ENCODE data around the gene CCDC117.

Gene CCDC117

DNA sequence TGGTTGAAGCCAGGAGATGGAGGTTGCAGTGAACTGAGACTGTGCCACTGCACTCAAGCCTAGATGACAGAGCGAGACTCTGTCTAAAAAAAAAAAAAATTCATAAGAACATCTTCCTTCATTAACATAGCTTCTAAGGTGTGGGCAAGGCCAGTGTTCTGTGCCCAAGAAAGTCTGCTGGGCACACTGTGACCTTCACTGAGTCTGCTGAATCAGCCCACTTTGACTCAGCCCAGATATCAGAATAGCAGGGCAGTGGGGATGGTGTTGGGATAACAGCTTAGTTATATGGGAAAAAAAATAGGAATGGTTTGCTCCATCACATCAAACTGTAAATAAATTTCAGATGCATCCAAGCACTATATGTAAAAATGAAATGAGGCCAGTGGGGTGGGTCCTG, 60.2 kb downstream of the CCDC117 start:
- peaks cover 4 to 7% of the 10 kb centered on the region in 2 experiments for H3K36me3 ChIP-seq (ENCODE audit: control insufficient read depth in 1 of 2, insufficient read depth in 2 of 2, low read depth in 1 of 2, low read length in 2 of 2)
- peaks cover 9% of the 10 kb centered on the region for H3K79me1 ChIP-seq (replicated peaks; ENCODE audit: low read length, poor library complexity, severe bottlenecking)
- H2AFZ ChIP-seq (ENCODE audit: low read depth, low read length) = no peak overlapping the region
- no peak overlapping the region for H3K23ac ChIP-seq (ENCODE audit: low read length in 2 of 2)
- H3K4me1 ChIP-seq (ENCODE audit: control insufficient read depth, insufficient read depth, low read depth, low read length) = no peaks in the 10 kb centered on the region
- no peak overlapping the region for H4K8ac ChIP-seq (ENCODE audit: low read length)
- no peak overlapping the region for H3K18ac ChIP-seq (ENCODE audit: low read depth in 1 of 2, low read length in 2 of 2)
- no peak overlapping the region for H2BK120ac ChIP-seq (ENCODE audit: low read depth, low read length)
- no peak for DNase-seq
- H3K4ac ChIP-seq (ENCODE audit: low read depth in 1 of 2, low read length in 2 of 2) = no peak overlapping the region
- H4K91ac ChIP-seq (ENCODE audit: low read length) = no peak overlapping the region
- no peak overlapping the region for H3K9ac ChIP-seq (ENCODE audit: low read length)
- 100% methylated on average over 1 of the region's 1 CpG for WGBS
- no peak overlapping the region for H3K4me3 ChIP-seq (ENCODE audit: insufficient read depth in 1 of 2, low read depth in 1 of 2, low read length in 2 of 2)
- no peak overlapping the region for H3K4me2 ChIP-seq (ENCODE audit: low read length, poor library complexity, severe bottlenecking)
- no peak overlapping the region for H2BK12ac ChIP-seq (ENCODE audit: low read length in 2 of 2)
- no peak overlapping the region for H3K27ac ChIP-seq (ENCODE audit: low read length, poor library complexity, severe bottlenecking)
- no peaks in the 10 kb centered on the region for H3K9me3 ChIP-seq (ENCODE audit: control insufficient read depth, low read length)
- no peak overlapping the region for H3K14ac ChIP-seq (ENCODE audit: low read length in 2 of 2)
- H2BK15ac ChIP-seq (ENCODE audit: low read depth, poor library complexity, severe bottlenecking) = no peak overlapping the region
- no peak overlapping the region for H2BK5ac ChIP-seq (ENCODE audit: low read depth, low read length, poor library complexity, severe bottlenecking)
- no peak overlapping the region for H2AK5ac ChIP-seq (ENCODE audit: low read length, severe bottlenecking)
- H3K27me3 ChIP-seq (ENCODE audit: control insufficient read depth in 1 of 2, insufficient read depth in 1 of 2, low read length in 2 of 2) = no peaks in the 10 kb centered on the region

DNA sequence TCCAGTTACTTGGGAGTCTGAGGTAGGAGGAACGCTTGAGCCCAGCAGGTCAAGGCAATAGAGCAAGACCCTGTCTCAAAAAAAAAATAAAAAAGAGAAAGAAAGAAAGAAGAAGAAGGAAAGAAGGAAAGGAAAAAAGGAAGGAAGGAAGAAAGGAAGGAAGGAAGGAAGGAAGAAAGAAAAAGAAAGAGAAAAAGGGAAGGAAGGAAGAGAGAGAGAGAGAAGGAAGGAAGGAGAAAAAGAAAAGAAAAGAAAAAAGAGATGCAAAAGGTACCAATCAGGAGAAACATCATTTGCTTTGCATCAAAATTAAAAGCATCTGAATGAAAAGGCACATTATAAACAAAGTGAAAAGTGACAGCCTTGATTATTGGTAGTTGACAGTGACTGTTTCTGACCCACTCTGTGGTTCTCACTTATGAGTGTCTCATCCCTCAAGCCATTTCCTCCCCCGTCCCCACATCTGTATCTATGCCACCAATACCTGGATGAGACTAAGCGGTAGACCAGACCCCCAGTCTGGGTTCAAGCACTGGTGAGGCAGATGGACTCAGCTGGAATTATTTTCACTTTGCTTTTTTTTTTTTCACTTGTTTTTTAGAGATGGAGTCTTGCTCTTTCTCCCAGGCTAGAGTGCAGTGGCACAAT, 60.9 kb downstream of the CCDC117 start:
- Histone ChIP-seq H2BK15ac (ENCODE audit: low read depth, poor library complexity, severe bottlenecking) (no peak overlapping the region), H3K23ac (ENCODE audit: low read length in 2 of 2) (no peak overlapping the region), H3K4ac (ENCODE audit: low read depth in 1 of 2, low read length in 2 of 2) (no peak overlapping the region), H2BK12ac (ENCODE audit: low read length in 2 of 2) (no peak overlapping the region), H3K4me1 (ENCODE audit: control insufficient read depth, insufficient read depth, low read depth, low read length) (no peaks in the 10 kb centered on the region), H3K36me3 (ENCODE audit: control insufficient read depth in 1 of 2, insufficient read depth in 2 of 2, low read depth in 1 of 2, low read length in 2 of 2) (peaks cover 4 to 7% of the 10 kb centered on the region in 2 experiments), H3K27ac (ENCODE audit: low read length, poor library complexity, severe bottlenecking) (no peak overlapping the region), H3K4me2 (ENCODE audit: low read length, poor library complexity, severe bottlenecking) (no peak overlapping the region), H3K18ac (ENCODE audit: low read depth in 1 of 2, low read length in 2 of 2) (no peak overlapping the region), H2BK120ac (ENCODE audit: low read depth, low read length) (no peak overlapping the region), H3K14ac (ENCODE audit: low read length in 2 of 2) (no peak overlapping the region), H2AFZ (ENCODE audit: low read depth, low read length) (no peak overlapping the region), H3K79me1 (replicated peaks; ENCODE audit: low read length, poor library complexity, severe bottlenecking) (peaks cover 9% of the 10 kb centered on the region), H2AK5ac (ENCODE audit: low read length, severe bottlenecking) (no peak overlapping the region), H4K8ac (ENCODE audit: low read length) (no peak overlapping the region), H4K91ac (ENCODE audit: low read length) (no peak overlapping the region), H2BK5ac (ENCODE audit: low read depth, low read length, poor library complexity, severe bottlenecking) (no peak overlapping the region), H3K27me3 (ENCODE audit: control insufficient read depth in 1 of 2, insufficient read depth in 1 of 2, low read length in 2 of 2) (no peaks in the 10 kb centered on the region), H3K9ac (ENCODE audit: low read length) (no peak overlapping the region), H3K4me3 (ENCODE audit: insufficient read depth in 1 of 2, low read depth in 1 of 2, low read length in 2 of 2) (no peak overlapping the region), H3K9me3 (ENCODE audit: control insufficient read depth, low read length) (no peaks in the 10 kb centered on the region)
- no peak for DNase-seq
- WGBS = 90% methylated on average over 3 of the region's 3 CpGs

- H2BK12ac ChIP-seq (ENCODE audit: low read length in 2 of 2) = no peak overlapping the region
- no peak overlapping the region for H4K8ac ChIP-seq (ENCODE audit: low read length)
- no peak overlapping the region for H2AFZ ChIP-seq (ENCODE audit: low read depth, low read length)
- H4K91ac ChIP-seq (ENCODE audit: low read length) = peak overlapping the region; percentile 10
- H3K4me1 ChIP-seq (ENCODE audit: control insufficient read depth, insufficient read depth, low read depth, low read length) = no peaks in the 10 kb centered on the region
- no peak overlapping the region for H3K18ac ChIP-seq (ENCODE audit: low read depth in 1 of 2, low read length in 2 of 2)
- H3K27ac ChIP-seq (ENCODE audit: low read length, poor library complexity, severe bottlenecking) = no peak overlapping the region
- WGBS = 93% methylated on average over 9 of the region's 11 CpGs
- H2BK5ac ChIP-seq (ENCODE audit: low read depth, low read length, poor library complexity, severe bottlenecking) = no peak overlapping the region
- H2BK15ac ChIP-seq (ENCODE audit: low read depth, poor library complexity, severe bottlenecking) = no peak overlapping the region
- no peak overlapping the region for H3K4me2 ChIP-seq (ENCODE audit: low read length, poor library complexity, severe bottlenecking)
- no peak for DNase-seq
- peaks cover 9% of the 10 kb centered on the region for H3K79me1 ChIP-seq (replicated peaks; ENCODE audit: low read length, poor library complexity, severe bottlenecking)
- H3K14ac ChIP-seq (ENCODE audit: low read length in 2 of 2) = no peak overlapping the region
- no peaks in the 10 kb centered on the region for H3K9me3 ChIP-seq (ENCODE audit: control insufficient read depth, low read length)
- H2AK5ac ChIP-seq (ENCODE audit: low read length, severe bottlenecking) = no peak overlapping the region
- H3K4me3 ChIP-seq (ENCODE audit: insufficient read depth in 1 of 2, low read depth in 1 of 2, low read length in 2 of 2) = no peak overlapping the region
- no peak overlapping the region for H3K9ac ChIP-seq (ENCODE audit: low read length)
- no peak overlapping the region for H2BK120ac ChIP-seq (ENCODE audit: low read depth, low read length)
- H3K27me3 ChIP-seq (ENCODE audit: control insufficient read depth in 1 of 2, insufficient read depth in 1 of 2, low read length in 2 of 2) = no peaks in the 10 kb centered on the region
- H3K36me3 ChIP-seq (ENCODE audit: control insufficient read depth in 1 of 2, insufficient read depth in 2 of 2, low read depth in 1 of 2, low read length in 2 of 2) = peaks cover 4 to 7% of the 10 kb centered on the region in 2 experiments
- no peak overlapping the region for H3K4ac ChIP-seq (ENCODE audit: low read depth in 1 of 2, low read length in 2 of 2)
- no peak overlapping the region for H3K23ac ChIP-seq (ENCODE audit: low read length in 2 of 2)
Observed at GRCh38 chr22:28835630-28836189, 63.2 kb downstream of the CCDC117 start.

DNA sequence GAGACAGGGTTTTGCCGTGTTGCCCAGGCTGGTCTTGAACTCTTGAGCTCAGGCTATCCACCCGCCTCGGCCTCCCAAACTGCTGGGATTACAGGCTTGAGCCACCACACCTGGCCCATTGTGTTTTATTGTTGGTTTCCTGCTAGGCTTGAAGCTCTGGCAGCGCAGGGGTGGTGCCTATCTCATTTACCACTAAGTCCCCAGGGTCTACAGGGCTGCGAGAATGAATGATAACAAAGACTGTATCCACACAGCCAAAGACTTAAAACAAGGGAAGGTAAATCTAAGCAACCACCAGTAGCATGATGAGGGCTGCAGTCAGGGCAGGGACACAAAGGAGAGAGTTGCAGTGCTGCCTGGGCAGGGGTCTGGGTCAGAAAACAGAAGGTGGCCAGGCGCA, 65.1 kb downstream of the CCDC117 start:
- H3K4me1 ChIP-seq (ENCODE audit: control insufficient read depth, insufficient read depth, low read depth, low read length) = no peaks in the 10 kb centered on the region
- H4K8ac ChIP-seq (ENCODE audit: low read length) = no peak overlapping the region
- H3K4ac ChIP-seq (ENCODE audit: low read depth in 1 of 2, low read length in 2 of 2) = no peak overlapping the region
- no peak overlapping the region for H2AFZ ChIP-seq (ENCODE audit: low read depth, low read length)
- no peak overlapping the region for H3K23ac ChIP-seq (ENCODE audit: low read length in 2 of 2)
- H3K9ac ChIP-seq (ENCODE audit: low read length) = no peak overlapping the region
- peak overlapping the region in 1 of 2 experiments; percentile 36 for H3K14ac ChIP-seq (ENCODE audit: low read length in 2 of 2)
- H2BK12ac ChIP-seq (ENCODE audit: low read length in 2 of 2) = no peak overlapping the region
- H3K4me3 ChIP-seq (ENCODE audit: insufficient read depth in 1 of 2, low read depth in 1 of 2, low read length in 2 of 2) = no peak overlapping the region
- 91% methylated on average over 6 of the region's 6 CpGs for WGBS
- H3K18ac ChIP-seq (ENCODE audit: low read depth in 1 of 2, low read length in 2 of 2) = no peak overlapping the region
- H2BK120ac ChIP-seq (ENCODE audit: low read depth, low read length) = no peak overlapping the region
- no peak overlapping the region for H4K91ac ChIP-seq (ENCODE audit: low read length)
- no peak overlapping the region for H2BK15ac ChIP-seq (ENCODE audit: low read depth, poor library complexity, severe bottlenecking)
- H2AK5ac ChIP-seq (ENCODE audit: low read length, severe bottlenecking) = no peak overlapping the region
- no peak overlapping the region for H3K4me2 ChIP-seq (ENCODE audit: low read length, poor library complexity, severe bottlenecking)
- H3K79me1 ChIP-seq (replicated peaks; ENCODE audit: low read length, poor library complexity, severe bottlenecking) = peaks cover 3% of the 10 kb centered on the region
- H3K9me3 ChIP-seq (ENCODE audit: control insufficient read depth, low read length) = no peaks in the 10 kb centered on the region
- no peaks in the 10 kb centered on the region for H3K27me3 ChIP-seq (ENCODE audit: control insufficient read depth in 1 of 2, insufficient read depth in 1 of 2, low read length in 2 of 2)
- no peak overlapping the region for H2BK5ac ChIP-seq (ENCODE audit: low read depth, low read length, poor library complexity, severe bottlenecking)
- H3K36me3 ChIP-seq (ENCODE audit: control insufficient read depth in 1 of 2, insufficient read depth in 2 of 2, low read depth in 1 of 2, low read length in 2 of 2) = peaks cover 2 to 7% of the 10 kb centered on the region in 2 experiments
- no peak overlapping the region for H3K27ac ChIP-seq (ENCODE audit: low read length, poor library complexity, severe bottlenecking)
- no peak for DNase-seq

Measured in mesenchymal stem cell (in vitro differentiated cells and primary cell).